ENCODE measurements around the gene HTT. TPM values are rescaled to one million over a fixed set of nuclear protein-coding genes. Genes with fewer than 3 reads are reported as not detected.

HTT gene
- total and polyA plus RNA-seq, 2 of the 8 experiments (the other 6 are each of a cell fraction or from before 2014, with no cell fraction given): 24.0 to 71.0 TPM

- TF ChIP-seq CHD2 (IDR thresholded peaks at IDR 0.05; ENCODE audit: low read length) (no peak), BACH1 (IDR thresholded peaks at IDR 0.05; ENCODE audit: low read length) (no peak), CHD1 (IDR thresholded peaks at IDR 0.05; ENCODE audit: low read depth, low read length) (no peak), SIN3A (conservative IDR thresholded peaks at IDR 0.05 in 1 of 2, IDR thresholded peaks at IDR 0.05 in 1 of 2; ENCODE audit: low read depth in 1 of 2, low read length in 2 of 2) (no peak), POU5F1 (IDR thresholded peaks at IDR 0.05; ENCODE audit: low read depth, low read length) (no peak)
- TF ChIP-seq, protein P1, sequence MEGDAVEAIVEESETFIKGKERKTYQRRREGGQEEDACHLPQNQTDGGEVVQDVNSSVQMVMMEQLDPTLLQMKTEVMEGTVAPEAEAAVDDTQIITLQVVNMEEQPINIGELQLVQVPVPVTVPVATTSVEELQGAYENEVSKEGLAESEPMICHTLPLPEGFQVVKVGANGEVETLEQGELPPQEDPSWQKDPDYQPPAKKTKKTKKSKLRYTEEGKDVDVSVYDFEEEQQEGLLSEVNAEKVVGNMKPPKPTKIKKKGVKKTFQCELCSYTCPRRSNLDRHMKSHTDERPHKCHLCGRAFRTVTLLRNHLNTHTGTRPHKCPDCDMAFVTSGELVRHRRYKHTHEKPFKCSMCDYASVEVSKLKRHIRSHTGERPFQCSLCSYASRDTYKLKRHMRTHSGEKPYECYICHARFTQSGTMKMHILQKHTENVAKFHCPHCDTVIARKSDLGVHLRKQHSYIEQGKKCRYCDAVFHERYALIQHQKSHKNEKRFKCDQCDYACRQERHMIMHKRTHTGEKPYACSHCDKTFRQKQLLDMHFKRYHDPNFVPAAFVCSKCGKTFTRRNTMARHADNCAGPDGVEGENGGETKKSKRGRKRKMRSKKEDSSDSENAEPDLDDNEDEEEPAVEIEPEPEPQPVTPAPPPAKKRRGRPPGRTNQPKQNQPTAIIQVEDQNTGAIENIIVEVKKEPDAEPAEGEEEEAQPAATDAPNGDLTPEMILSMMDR (IDR thresholded peaks at IDR 0.05; ENCODE audit: control extremely low read depth in 1 of 3, insufficient read depth in 1 of 3, low read depth in 1 of 3, low read length in 3 of 3): no peak
Measured at GRCh38 chr4:3232871-3233271, 158.4 kb downstream of the HTT start (continued).
